Skin epidermis (tissue), 12 donors: ENCODE results near the gene C5orf34.
"Not testable (repeated sequence)": the region's sequence is repeated elsewhere in the genome, so short reads cannot be mapped to it uniquely, and the experiment has no call there.

Source experiments
- H3K27ac ChIP-seq, 21 experiments: fragments of 200-600 bp; sonication (generic) in 11 of 21; one replicate each; pipeline ENCODE4 v1.5.0; 2020; ENCODE audit warnings: mild to moderate bottlenecking in 3 of 21, inconsistent platforms in 2 of 21, moderate library complexity in 2 of 21
- H3K4me3 ChIP-seq, 7 experiments: fragments of 200-600 bp; sonication (generic) in 2 of 7; one replicate each; pipeline ENCODE4 v1.5.0; 2020; ENCODE audit warnings: inconsistent platforms in 2 of 7, mild to moderate bottlenecking in 2 of 7, moderate library complexity in 1 of 7

Gene C5orf34, protein sequence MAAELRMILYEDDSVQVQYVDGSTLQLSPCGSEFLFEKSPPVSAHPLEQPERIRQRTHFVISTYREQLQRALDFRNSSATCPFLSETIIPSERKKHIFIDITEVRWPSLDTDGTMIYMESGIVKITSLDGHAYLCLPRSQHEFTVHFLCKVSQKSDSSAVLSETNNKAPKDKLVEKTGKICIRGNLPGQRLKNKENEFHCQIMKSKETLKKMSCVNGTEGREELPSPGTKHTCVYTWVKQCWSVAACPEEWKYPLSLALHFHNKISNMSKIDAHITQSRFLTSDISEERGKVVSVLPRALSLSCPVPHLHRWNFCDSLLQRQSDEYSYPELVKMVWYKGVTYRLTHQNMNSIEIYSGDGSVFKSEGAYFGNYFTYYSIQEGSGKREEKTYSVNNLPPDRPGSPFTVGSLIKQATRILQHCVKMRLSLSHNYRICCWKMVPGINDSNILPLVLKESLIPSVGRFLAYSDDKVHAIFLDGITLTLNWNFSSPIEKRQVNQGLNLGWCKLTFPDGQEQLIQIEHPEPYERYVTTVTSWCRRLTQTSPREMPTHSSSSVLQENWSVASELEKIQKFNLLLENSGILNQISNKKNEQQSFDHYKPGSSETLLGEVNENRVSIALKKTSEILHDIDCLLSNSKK

DNA sequence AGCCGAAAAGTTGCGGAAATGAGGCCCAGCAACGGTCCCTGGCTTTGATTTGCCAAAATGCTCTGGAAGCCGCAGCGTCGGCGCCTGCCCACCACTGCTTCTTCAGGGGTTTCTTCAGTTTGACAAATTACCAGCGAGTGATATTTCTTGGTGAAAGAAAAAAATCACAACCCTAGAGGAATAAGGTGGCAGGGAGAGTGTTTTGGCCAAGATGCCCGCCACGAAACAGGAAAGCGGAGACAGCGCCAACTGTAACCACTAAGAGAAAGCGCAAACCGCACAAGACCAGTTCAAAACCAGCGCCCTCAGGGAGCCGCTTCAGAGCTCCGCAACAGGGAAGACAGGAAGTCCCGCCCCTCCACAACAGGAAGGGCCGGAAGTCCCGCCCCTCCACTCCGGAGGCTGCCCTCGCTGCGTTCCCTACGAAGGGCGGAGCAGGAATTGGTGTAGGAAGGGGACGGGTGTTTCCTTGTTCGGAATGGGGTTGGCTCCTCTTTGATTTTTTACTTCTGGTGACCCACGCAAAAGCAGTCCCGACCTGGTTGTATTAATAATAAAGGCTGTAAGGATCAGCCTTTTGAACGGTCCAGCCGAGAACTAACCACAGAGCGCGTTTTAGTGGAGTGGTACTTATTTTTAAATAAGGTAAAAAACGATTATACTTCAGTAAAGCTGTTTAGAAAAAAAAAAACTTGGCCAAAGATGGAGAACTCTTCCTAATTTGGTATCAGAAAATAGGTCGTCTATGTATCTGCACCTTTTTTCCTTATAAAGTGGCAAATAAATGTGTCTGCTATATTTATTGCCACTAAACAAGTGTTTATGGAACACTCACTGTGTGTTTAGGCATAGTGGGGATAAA, at the start of gene C5orf34:
Gene C5orf34 (minus strand): TSS at position 333 of the 862 bp plus-strand sequence. CDS start 5,809 bp downstream, outside the sequence.
- H3K27ac ChIP-seq, result peak within 1 kb of the TSS in 20 of 21 experiments; percentile 57 to 94 (median 85)
- peak within 1 kb of the TSS; percentile 33 to 73 (median 61) for H3K4me3 ChIP-seq

DNA sequence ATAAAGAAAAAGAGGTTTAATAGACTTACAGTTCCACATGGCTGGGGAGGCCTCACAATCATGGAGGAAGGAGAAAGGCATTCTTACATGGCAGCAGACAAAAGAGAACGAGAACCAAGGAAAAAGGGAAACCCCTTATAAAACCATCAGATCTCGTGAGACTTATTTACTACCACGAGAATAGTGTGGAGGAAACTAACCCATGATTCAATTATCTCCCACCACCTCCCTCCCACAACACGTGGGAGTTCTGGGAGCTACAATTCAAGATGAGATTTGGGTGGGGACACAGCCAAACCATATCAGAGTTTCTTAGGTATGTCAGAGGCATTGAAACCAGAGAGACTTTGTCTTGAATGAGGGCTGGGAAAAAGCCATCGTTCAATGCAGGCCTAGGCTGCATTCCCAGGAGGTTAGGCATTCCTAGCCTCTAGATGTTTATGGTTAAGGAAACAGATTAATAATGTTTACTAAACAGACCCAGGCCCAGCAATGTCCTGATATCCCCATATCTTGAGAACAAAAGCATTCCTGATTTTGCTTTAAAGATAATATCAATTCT, 49.4 kb upstream of the C5orf34 start:
- H3K27ac ChIP-seq, result no peak overlapping the region
- no peak overlapping the region for H3K4me3 ChIP-seq

DNA sequence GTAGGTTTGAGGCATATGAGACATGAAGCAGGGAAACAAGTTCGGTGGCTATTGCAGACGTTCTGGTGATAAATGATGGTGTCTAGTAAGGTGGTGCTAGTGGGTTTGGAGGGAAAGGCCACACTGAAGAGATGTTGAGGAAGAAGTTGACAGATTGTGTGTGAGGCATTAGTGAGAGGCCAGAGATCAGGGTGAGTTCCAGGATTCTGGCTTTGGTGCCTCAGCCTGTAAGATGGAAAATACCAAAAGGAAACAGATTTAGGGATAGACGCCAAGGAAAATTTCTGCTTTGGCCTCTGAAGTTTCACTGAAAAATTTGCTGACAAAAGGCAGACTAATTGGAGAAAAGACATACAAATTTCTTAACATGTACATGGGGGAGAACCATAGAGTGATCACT, 48.4 kb upstream of the C5orf34 start:
- no peak overlapping the region for H3K27ac ChIP-seq
- H3K4me3 ChIP-seq, result no peak overlapping the region

DNA sequence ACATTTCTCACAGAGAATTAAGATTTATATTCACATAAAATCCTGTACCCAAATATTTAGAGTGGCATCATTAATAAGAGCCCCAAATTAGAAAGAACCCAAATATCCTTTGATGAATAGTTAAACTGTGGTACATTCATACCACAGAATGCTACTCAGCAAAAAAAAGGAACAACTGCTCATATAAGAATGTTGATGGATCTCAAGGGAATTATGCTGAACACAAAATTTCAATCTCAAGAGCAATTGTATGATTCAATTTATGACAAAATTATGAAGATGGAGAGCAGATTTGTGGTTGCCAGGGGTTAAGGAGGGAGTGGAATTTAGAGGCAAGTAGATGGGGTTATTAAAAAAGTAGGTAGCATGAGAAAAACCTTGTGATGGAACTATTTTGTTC, 46.4 kb upstream of the C5orf34 start:
- H3K4me3 ChIP-seq, result no peak overlapping the region
- no peak overlapping the region for H3K27ac ChIP-seq

DNA sequence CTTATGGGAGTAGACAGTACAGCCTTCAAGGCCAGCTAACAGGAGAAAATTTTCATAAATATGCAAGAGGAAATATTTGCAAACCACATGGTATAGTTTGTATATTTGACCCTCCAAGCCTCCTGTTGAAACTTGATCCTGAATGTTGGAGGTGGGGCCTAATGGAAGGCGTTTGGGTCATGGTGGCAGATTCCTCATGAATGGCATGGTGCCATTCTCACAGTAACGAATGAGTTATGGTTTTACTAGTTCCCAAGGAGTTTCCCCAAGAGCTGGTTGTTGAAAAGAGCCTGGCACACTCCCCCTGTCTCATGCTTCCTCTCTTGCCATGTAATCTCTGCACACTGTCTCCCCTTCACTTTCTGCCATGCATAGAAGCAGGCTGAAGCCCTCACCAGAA, 45.2 kb upstream of the C5orf34 start:
- H3K27ac ChIP-seq, result no peak overlapping the region
- H3K4me3 ChIP-seq, result no peak overlapping the region

DNA sequence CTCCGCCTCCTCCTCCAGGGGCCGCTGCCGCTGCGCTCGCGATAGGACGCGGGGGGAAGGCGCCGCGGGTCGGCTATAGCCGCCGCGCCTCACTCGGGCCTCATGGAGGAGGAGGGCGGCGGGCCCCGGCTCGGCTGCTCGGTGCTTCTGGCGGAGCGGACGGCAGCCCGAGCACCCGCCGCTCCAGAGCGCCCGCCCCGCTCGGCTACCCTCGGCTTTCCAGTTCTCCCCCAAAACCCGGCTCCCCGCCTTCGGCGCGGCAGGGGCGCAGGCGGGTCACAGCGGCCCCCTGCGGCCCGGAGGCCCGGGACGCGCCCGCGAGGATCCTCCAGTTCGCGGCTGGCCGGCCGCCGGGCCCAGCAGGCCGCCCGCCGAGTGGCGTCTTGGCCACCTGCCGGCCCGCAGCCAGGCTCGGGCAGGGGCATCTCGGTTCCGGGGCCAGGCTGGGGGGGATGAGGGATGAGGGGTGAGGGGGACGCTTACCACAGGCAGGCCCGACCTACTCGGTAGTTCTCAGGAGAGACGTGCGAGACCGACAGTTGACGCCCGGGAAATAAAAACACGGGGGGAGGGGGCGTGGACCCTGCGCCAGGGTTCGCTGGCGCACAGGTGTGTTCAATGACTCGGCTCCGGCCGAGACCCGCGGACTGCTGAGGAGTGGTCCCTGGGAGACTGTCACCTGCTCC, 42.1 kb upstream of the C5orf34 start, which contains the start of gene PAIP1:
Gene PAIP1 (minus strand): TSS at position 221 of the 686 bp plus-strand sequence. CDS start 231 bp downstream, outside the sequence.
- H3K4me3 ChIP-seq, result peak within 1 kb of the TSS; percentile 61 to 88 (median 74)
- H3K27ac ChIP-seq, result peak within 1 kb of the TSS; percentile 94 to 100 (median 98)

DNA sequence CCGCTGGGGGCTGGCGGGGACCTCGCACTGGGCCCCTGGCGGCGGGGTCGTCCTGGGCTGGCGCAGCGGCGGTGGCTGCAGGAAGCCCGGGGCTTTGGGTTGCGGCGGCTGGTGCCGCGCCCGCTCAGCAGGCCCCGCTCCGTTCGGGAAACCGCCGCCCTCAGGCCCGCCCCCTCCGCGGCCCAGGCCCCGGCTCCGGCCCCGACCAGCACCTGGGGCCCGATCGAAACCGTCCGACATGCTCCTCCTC, 41.6 kb upstream of the C5orf34 start:
- Histone ChIP-seq H3K27ac (peak overlapping the region; percentile 94 to 100 (median 98)), H3K4me3 (peak overlapping the region; percentile 61 to 88 (median 74))

DNA sequence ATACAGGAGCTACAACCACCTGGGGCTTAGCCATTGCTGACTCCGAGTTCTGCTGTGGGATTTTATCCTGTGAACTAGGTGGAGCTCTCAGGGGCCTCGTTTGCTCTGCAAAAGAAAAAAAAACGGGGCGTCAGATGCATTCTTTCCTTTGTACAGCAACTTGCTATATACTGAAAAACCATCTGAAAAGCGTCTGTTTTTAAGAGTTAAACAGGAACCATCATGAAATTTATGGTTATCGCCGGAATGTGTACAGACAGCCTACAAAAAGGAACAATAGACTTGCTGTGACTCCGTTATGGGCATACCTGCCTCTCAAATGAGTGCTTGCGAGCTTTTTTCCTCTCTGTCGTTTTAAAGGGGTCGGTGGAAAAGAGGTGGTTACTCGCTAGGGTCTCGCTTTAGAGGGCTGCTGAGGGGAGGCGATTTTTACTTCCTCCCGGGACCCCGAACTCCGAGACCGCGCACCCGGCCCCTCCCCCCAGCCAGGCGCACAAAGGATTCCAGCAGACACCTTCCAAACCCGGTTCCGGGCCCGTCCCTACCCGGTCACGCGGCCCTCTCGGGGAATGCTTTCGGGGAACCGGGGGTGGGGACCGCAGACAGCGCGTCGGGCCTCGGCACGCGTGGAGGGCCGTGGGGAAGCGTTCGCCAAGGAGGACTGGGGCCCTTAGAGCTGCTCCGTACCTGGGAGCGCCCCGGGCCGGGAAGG, 41.1 kb upstream of the C5orf34 start:
- H3K27ac ChIP-seq, result peak overlapping the region; percentile 94 to 100 (median 98)
- H3K4me3 ChIP-seq, result peak overlapping the region; percentile 61 to 88 (median 74)

DNA sequence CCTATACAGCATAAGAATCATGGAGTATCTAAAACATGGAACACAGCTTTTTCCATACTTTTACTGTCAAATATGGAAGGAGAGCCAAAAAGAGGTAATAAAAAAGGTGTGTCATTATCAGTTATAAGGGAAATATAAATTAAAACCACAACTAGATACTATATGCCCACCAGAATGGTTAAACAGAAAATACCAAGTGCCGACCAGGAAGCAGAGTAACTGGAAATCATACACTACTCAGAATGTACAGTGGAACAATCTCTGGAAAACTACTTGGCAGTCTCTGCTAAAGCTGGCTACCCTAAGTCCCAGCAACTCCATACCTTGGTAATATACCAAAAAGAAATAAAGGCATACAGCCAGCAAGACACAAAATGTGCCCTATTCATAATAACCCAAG, 39.5 kb upstream of the C5orf34 start:
- Histone ChIP-seq H3K27ac (peak overlapping the region in 1 of 21 experiments; percentile 42), H3K4me3 (no peak overlapping the region)

DNA sequence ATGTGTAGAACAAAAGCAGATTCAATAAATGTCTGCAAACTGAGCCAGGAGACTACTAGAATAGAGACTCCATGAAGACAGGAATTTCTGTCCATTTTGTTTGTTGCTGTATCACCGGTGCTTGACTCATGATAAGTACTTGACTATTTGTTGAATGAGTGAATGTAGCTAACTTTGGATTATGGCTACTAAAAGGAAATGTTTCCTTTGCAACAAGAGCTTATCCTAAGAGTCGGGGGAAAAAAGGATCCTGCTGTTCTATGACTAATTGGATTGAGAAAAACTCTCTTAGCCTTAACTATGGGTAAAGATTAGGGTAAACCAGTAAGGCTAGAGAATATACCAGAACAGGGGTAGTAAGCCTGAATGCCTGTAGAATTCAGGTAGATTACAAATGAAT, 38.4 kb upstream of the C5orf34 start:
- H3K4me3 ChIP-seq, result no peak overlapping the region
- H3K27ac ChIP-seq, result peak overlapping the region in 1 of 21 experiments; percentile 20

DNA sequence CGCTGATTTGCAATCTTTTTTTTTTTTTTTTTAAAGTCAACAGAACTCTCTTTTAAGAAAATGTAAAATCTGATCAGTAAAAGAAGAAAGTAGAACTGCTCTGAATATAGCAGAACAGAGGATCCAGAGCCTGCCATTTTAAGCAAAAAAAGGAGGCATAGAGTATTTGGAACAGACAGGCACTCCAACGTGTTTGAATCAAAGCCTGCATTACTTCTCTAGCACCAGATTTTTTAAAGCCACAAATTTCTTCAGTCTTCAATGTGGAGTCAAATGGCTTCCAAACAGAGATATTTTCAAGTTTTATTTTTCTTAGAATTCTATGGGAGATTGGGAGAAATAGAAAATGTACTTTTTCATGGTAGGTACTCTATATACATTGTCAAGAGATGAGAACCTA, 36.8 kb upstream of the C5orf34 start:
- Histone ChIP-seq H3K4me3 (no peak overlapping the region), H3K27ac (no peak overlapping the region)

DNA sequence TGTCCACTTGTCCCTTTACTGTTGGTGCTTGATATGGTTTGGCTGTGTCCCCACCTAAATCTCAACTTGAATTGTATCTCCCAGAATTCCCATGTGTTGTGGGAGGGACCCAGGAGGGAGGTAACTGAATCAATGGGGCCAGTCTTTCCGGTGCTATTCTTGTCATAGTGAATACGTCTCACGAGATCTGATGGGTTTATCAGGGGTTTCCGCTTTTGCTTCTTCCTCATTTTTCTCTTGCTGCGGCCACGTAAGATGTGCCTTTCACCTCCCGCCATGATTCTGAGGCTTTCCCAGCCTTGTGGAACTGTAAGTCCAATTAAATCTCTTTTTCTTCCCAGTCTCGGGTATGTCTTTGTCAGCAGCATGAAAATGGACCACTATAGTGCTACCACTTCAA, 34.3 kb upstream of the C5orf34 start:
- H3K4me3 ChIP-seq, H3K27ac ChIP-seq: not testable (repeated sequence)

DNA sequence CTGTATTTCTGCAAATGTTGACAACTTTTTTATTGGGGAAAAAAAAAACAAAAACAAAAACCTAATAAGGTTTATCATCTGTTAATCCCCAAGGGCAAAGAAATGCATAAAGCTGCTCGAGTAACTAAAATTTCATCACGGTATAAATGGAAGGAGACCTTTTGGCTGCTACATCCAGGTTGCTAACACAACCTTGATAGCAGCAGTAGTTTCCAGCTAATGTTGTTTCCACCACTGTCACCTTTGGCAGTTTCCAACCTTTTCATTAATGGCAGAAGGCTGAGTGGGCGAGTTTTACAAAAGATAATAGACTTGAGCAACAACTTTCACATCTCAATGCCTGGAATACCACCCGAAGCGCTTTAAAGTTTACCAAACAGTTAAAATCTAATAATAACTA, 33.4 kb upstream of the C5orf34 start:
- Histone ChIP-seq H3K27ac (no peak overlapping the region), H3K4me3 (no peak overlapping the region)

DNA sequence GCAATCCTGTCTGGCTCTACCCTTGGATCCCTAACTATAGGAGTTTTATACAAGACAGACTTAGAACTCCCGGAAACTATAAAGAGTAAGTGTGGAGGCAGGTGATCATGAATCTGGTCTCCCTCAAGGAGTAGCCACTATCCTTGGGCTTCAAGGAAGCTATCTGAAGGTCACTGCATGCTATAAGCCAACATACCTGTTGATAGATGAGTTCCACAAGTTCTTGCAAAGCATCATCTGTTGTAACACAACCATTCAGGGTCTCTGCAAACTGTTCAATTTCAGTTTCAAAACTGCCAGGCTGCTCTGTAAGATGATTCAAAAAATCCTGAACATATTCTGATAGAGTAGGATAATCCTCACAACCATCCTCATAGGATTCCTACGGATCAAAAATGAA, 32.6 kb upstream of the C5orf34 start:
- no peak overlapping the region for H3K4me3 ChIP-seq
- no peak overlapping the region for H3K27ac ChIP-seq

DNA sequence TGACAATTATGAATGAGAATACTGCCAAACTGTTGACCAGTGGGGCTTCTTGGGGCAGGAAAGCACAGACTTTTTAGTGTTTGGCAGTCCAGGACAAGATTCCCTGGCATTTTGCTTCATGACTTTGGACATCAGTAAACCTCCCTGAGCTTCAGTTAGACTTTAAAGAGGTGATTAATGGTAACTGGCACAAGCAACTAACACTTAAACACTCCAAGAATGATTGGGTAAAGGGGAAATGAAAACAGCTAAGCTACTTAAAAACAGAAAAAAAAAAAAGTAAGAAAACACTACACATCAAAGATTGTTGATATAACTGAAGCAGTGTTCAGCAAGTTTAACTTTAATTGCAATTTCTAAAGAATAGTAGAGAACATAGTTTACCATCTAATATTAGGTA, 28.5 kb upstream of the C5orf34 start:
- H3K4me3 ChIP-seq, result no peak overlapping the region
- no peak overlapping the region for H3K27ac ChIP-seq

DNA sequence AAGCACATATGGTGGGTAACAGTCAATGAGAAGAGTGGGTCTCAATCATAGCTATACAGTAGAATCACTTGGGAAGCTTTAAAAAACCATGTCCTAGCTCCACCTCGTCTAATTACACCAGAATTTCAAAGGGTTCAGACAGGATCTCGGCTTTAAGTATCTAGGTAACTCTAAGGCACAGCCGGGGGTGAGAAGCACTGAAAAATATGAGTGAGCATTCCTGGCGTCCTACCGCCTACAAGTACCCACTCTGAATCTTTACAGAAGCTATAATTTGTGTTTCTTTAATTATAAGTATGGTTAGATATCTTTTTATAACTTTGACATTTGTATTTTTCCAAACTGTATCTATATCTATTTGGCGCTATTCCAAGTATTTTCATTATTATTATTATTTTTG, 25.8 kb upstream of the C5orf34 start:
- H3K27ac ChIP-seq, result no peak overlapping the region
- H3K4me3 ChIP-seq, result no peak overlapping the region

DNA sequence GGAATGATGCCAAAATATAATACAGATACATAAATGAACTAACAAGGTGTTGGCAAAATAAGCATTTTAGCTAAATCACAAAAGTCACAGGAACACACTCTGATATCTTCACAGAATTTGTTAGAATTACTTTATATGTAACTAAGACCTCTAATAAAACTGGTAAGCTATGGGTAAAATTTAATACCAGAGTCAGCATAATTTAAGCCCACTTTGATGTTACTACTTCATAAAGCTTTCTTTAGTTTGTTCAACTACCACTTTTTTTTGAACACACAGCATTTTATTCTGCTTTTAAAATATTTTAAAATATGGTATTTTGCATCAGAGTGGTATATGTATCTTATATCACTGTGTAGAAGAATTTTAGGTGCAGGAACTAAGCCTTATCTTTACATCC, 22.0 kb upstream of the C5orf34 start:
- Histone ChIP-seq H3K4me3 (no peak overlapping the region), H3K27ac (no peak overlapping the region)

DNA sequence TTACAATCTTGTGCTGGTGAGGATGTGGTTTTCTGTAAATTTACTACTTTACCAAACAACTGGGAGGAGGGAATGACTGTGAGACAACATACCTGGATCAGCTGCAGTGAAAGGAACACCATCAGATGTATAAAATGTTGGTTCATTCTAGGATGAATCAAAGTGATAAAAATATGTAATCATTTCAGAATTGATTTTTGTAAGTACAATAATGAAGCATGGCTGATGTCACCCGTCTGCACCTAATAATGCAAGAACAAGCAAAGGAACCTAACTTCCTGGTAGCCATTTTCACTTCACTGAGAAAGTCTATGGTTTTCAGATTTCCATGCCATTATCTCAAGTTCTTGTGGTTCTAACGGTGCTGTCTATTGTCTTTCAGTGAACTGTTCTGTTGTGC, 18.7 kb upstream of the C5orf34 start:
- no peak overlapping the region for H3K27ac ChIP-seq
- no peak overlapping the region for H3K4me3 ChIP-seq

DNA sequence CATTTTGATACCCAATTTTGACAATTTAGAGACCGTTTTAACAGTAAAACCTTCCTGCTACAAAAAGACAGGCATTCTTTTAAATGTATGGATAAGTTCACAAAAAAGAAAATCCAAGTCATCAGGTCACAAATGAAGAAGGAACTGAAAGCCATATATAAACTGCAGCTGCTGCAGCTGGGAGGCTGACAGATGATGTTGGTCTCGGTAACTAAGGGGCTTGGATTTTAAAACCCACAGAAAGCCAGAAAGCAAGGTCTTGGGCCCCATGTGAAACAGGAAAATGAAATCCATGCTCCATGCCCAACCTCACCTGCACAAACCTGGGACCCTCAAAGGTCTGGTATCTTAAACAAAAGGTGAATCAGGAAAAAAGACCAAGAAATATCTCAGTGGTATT, 15.7 kb upstream of the C5orf34 start:
- no peak overlapping the region for H3K27ac ChIP-seq
- H3K4me3 ChIP-seq, result no peak overlapping the region
